ENCODE measurements around the gene MEFV.

- TF ChIP-seq, protein P1, sequence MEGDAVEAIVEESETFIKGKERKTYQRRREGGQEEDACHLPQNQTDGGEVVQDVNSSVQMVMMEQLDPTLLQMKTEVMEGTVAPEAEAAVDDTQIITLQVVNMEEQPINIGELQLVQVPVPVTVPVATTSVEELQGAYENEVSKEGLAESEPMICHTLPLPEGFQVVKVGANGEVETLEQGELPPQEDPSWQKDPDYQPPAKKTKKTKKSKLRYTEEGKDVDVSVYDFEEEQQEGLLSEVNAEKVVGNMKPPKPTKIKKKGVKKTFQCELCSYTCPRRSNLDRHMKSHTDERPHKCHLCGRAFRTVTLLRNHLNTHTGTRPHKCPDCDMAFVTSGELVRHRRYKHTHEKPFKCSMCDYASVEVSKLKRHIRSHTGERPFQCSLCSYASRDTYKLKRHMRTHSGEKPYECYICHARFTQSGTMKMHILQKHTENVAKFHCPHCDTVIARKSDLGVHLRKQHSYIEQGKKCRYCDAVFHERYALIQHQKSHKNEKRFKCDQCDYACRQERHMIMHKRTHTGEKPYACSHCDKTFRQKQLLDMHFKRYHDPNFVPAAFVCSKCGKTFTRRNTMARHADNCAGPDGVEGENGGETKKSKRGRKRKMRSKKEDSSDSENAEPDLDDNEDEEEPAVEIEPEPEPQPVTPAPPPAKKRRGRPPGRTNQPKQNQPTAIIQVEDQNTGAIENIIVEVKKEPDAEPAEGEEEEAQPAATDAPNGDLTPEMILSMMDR (conservative IDR thresholded peaks at IDR 0.05; ENCODE audit: low read length), result no peak
- no peak for TF ChIP-seq EZH2phosphoT487 (IDR thresholded peaks at IDR 0.05; ENCODE audit: borderline replicate concordance, low read depth, low read length)
These were observed 57.9 kb downstream of the MEFV start for GRCh38 chr16:3198334-3199072.
